Stimulated activated CD8-positive, alpha-beta memory T cell treated with anti-CD3 and anti-CD28 coated beads, Interleukin-7, amount 100 ng/mL, for 48 hours (primary cell): Measurements from ENCODE around the gene EIF2B1.
A peak's percentile ranks its signal among the peaks of the same experiment; 100 is the strongest.

ENCODE experiments used
- DNase-seq, 2 donors: peaks; one replicate each; pipeline ENCODE4 v3.0.0-alpha.2; 2020; ENCODE audit warnings: low read depth in 1 of 2; ENCODE audit errors: extremely low read depth in 1 of 2

Gene EIF2B1

DNA sequence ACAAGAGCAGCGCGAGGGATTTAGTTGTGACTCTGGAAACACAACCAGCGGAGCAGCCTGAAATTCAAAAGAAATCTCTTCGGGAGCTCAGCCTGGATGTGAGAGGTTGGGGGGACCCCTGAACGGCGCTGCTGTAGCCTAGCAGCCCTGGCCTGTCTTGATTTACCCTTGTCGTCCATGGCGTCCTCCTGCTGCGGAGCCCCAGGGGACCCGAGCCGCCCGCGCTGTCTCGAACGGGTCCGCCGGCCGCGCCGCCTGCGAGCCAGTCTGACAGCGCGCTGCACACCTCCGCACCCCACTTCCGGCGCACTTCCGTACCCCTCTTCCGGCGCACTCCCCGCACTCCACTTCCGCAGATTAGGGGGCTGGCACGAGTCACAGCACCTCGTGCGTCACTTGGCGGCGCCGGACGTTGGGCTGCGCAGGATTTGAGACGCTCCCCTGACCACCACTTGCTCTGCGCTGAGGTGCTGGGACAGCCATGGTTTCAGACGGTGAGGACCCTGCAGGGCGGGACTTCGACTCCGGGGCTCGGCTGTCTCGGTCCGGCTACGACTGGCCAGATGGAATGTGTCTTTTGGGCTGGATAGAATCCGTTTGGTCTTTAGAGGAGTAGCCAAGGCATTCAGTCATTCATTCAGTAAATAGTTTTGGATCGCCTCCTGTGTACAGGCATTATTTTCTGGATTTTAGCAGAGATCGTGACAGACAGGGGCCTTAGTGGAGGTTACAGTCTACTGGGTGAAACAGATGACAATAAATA is at the start of gene EIF2B1, which contains the start of gene GTF2H3:
EIF2B1 (minus strand) TSS at position 308 of the 763 bp plus-strand sequence; CDS start at position 179, 129 bp downstream.
GTF2H3 (plus strand) TSS at position 451 of the 763 bp plus-strand sequence; CDS start at position 482, 31 bp downstream.
- DNase-seq: peak; percentile 95 to 96

DNA sequence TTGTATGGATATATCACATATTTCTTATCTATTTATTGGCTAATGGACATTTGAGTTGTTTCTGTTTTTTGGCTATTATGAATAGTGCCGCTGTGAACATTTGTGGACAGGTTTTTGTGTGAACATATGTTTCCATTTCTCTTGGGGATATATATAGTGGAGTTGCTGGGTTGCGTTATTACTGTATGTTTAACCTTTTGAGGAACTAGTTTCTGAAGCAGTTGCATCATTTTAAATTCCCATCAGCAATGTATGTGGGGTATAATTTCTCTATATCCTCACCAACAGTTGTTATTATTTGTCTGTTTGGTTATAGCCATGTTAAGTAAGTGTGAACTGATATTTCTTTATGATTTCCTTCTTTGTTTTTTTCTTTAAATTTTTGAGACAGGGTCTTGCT is 48.1 kb upstream of the EIF2B1 start:
- no peak for DNase-seq

DNA sequence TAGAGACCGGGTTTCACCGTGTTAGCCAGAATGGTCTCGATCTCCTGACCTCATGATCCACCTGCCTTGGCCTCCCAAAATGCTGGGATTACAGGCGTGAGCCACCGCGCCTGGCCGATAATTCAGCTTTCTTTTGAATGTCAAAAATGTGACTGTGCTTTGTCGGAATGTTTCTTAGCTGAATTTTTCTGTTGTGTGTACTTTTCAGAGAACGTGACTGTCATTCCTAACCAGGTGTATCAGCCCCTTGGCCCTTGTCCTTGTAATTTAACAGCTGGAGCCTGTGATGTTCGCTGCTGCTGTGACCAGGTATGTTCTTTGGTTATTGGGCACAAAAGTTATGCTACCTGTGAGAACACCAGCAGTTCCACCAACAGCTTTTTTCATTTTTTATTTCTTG is 45.5 kb upstream of the EIF2B1 start:
- no peak for DNase-seq

DNA sequence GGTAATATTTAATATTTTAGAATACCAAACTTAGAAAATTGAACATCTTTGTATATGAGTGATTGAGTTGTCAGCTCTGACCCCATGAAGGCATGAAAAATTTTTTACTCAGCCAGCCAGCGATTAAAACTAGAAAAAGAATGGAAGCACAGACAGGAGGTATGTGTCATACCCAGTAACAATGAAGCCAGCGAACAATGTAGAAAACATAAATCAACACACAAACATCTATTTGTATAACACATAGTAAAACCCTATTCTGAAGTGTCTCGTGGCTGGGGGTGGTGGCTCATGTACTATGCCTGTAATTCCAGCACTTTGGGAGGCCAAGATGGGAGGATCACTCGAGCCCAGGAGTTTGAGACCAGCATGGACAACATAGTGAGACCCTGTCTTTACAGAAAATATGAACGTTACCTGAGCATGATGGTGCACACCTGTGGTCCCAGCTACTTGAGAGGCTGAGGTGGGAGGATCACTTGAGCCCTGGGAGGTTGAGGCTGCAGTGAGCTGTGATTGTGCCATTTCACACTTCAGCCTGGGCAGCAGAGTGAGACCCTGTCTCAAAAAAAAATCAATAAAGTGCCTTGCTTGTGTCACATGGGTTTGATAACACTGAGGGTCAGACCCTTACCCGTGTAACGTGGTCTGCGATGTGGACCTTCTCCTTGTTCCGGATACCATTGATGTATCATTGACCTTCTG is 43.3 kb upstream of the EIF2B1 start:
- no peak for DNase-seq

DNA sequence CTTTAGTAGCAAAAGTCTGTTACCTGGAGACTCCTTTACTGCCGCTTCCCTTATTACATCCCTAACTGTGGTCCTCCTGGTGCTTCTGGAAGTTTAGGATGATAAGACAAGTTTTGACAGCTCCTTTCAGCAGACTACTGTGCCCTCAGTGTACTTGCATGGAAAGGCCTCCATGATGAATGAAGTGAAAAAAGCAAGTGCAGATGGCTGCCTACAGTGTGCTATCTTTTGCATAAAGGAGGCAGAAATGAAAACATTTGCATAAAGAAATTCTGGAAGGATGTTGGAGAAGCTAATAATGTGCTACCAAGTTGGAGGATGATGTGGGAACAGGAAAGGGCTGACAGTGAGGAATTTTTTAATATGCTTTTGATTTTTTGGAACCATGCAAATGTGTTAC is 42.0 kb upstream of the EIF2B1 start:
- DNase-seq: no peak

DNA sequence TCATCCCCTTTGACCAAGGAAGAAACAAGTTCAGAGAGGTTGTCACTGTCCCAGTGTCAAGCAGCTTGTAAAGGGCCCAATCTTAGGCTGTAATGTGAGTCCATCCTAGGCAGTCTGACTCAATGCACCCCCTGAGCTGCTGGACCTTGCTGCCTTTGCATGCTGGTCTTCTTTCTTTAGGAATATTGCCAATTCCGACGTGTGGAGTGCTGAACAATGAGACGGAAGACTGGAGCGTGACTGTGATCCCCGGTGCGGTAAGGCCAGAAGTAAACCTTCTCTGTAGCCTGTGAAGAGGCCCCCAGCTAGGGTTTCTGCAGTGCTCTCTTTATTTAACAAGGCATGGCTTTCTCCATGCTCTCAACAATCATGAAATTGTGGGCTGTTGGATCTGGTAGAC is 38.4 kb upstream of the EIF2B1 start:
- no peak for DNase-seq

DNA sequence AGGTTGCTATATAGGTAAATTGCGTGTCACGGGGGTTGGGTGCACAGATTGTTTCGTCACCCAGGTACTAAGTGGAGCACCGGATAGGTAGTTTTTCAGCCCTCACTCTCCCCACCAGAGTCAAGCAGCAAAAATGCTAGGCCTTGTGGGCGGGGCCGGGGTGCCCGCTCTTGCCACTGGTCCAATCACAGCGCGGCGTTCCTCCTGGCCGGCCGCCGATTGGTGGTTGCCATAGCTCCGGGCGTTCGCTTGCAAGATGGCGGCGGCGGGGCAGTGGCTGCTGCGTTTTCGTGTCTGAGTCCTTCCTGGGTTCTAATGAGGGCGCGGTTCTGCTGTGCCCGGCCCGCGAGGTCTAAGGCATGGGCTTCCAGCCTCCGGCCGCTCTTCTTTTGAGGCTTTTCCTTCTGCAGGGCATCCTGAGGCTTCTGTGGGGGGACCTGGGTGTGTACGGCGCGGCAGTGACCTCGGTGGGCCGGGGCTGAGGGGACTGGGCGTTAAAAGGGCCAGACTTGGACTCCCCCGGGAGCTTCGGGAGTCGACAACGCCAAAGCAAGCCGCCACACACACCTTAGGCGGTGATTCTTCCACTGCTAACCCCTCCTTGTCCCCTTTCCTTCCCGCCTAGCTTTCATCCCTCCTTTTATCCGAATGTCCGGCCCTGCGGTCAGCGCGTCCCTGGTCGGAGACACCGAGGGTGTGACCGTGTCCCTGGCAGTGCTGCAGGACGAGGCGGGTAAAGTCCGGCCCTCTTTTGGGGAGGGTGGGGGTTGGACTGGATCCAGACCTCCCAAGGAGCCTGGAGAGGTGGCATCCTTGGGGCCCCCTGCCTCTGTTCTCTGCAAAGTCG is 37.6 kb upstream of the EIF2B1 start, which contains the start of gene TCTN2:
TCTN2 (plus strand) TSS at position 232 of the 847 bp plus-strand sequence; CDS start at position 360, 128 bp downstream.
- DNase-seq: peak; percentile 88 to 94

DNA sequence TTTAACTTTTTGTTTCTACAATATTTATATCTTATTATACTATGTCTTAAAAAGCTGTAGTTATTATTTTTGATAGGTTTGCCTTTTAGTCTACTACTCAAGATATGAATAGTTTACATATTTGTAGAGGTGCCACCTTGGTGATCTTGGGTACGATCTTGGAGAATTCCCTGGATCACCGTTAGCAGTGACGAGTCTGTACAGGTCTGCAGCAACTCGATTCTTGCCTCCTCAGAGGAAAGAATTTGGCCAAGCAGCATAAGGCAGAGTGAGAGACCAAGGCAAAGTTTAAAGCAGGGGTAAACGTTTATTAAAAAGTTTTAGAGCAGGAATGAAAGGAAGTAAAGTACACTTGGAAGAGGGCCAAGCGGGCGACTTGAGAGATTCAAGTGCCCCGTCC is 34.3 kb upstream of the EIF2B1 start:
- DNase-seq: no peak

DNA sequence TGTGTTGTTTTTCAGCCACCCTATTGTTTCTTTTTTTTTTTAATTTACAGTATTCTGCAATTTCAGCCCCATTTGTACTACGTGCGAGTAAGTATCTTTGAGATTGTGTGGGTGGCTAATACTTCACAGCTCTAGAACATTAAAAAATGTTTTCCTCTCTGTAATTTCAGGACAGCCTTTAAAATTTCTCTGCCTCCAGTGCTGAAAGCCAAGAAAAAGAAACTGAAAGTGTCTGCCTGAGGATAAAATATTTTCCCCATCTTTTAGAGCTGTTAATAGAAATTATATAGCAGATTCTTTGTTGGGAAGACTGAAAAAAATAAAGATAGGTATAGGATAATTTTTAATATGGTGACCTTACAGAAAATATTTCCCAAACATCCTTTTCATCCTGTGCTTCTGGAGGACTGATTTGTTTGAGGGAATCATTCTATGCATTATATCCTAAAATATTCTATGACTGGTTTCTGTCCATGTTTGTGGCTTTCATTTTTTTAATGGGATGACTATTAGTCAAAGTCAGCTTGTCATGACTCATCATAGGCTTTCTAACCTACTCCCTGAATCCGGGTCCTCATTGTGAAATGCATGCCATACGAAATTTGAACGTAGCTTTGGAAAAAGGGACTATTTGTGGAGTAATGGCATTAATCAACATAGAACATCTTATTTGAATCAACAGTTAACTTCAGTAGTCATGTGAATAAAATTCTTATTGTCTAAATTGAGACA is 26.7 kb upstream of the EIF2B1 start:
- no peak for DNase-seq

DNA sequence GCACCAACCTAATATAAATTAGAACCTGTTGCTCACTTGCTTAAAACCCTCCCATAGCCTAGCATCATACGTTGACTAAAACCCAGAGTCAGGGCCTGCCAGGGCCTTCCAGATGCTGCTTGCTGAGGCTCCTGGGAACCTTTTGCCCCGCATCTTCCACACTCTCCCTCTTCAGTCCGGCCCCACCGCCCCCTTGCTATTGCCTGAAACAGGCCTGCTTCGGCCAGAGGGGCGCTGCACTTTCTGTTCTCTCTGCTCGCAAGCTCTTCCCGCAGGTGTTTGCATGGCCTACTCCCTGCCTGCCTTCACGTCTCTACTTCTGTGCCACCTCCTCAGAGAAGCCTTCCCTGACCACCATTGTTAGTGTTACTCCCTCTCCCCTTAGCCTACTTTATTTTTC is 23.7 kb upstream of the EIF2B1 start:
- no peak for DNase-seq

DNA sequence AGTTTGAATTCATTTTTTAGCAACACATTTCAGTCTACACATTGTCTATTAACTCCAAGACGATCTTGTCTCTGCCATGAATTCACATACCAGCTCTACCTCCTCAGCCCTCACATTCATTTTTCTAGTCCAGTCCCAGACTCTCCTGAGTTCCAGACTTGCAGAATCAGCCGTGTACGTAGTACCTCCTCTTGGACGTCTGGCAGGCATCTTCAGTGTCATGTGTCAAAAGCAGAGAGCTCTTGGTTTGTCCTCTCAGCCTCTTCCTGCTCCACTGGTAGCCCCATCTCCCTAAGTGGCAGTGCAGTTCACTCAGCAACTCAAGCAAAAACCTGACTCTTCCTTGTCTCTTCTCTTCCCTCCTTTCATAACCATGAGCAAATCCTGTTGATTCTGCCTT is 22.9 kb upstream of the EIF2B1 start:
- DNase-seq: no peak

DNA sequence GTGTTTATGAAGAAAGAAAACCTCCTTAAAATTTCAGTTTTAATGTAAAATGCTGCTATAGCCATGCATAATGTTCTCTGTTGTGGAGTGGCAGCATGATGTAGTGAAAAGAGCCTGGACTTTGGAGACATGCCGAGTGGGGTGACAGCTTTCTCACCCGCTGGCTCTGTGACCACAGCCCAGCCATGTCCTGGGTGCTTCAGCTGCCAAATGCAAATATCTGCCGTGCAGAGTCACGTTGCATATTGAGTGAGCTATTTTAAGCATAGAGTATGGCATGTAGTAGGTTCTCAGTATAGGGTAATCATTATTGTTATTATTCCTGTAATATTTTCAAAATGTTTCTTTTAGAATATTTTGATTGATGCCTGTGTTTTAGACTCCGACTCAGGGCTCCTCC is 21.9 kb upstream of the EIF2B1 start:
- no peak for DNase-seq

DNA sequence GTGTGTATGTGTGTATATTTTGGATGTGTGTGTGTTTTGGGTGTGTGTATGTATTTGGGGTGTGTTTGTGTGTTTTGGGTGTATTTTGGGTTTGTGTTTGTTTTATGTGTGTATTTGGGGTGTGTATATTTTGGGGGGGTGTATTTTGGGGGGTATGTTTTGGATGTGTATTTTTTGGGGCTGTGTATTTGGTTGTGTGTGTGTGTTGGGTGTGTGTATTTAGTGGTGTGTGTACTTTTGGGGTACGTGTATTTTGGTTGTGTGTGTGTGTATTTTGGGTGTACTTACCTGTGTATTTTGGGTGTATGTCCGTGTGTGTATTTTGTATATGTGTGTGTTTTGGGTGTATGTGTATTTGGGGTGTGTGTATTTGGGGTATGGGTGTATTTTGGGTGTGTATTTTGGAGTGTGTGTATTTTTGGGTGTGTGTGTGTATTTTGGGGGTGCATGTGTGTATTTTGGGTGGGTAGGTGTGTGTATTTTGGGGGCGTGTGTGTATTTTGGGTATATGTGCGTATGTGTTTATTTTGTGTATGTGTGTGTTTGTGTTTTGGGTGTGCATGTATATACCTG is 20.7 kb upstream of the EIF2B1 start:
- DNase-seq: no peak

DNA sequence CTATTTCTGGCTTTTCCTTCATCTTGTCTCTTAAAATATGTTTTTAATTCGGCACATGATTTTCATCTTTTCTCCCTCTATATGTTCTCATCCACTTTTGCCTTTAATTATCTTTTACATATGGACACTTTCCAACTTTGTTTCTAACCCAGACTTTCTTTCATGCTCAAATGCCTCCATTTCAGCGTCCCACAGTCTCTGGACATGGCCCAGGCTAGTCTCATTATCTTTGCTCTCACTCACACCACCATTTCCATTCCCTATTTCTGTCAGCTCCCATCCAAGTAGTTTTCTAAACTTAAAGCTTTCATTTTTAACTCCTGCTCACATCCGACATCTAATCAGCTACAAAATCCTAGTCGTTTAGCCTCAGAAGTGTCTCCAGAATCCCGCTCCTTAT is 14.9 kb upstream of the EIF2B1 start:
- DNase-seq: no peak

DNA sequence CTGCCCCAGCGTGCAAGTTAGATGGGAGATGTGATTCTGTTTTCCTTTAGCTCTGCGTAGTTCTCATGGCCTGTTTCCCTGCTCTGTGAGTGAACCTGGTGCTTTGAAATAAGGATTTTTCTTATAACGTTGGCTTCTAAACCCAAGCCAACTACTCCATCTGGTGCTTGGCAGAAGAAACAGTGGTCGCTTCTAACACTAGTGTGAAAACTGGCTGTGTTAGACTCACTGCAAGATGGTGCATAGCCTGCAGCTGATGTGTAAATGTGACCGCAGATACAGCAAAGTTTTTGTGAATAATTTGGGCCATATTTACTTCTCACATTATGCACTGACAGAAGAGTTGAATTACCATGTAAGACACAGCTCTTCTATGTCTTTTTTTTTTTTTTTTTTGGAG is 12.4 kb upstream of the EIF2B1 start:
- DNase-seq: no peak

DNA sequence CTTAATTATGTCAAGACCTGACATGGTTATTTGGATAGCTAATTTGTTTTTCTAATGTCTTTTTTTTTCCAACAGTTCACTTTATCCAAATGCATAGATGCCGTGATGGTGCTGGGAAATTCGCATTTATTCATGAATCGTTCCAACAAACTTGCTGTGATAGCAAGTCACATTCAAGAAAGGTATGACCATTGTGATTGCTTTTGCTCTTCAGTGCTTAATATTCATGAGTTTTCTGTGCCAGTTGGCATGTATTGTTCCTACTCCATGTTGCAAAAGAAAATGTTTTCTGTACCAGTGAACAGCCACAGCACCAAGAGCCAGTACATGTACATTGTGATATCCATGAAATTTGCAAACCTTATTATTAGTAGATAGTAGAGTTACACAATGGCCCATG is 11.9 kb upstream of the EIF2B1 start:
- no peak for DNase-seq

DNA sequence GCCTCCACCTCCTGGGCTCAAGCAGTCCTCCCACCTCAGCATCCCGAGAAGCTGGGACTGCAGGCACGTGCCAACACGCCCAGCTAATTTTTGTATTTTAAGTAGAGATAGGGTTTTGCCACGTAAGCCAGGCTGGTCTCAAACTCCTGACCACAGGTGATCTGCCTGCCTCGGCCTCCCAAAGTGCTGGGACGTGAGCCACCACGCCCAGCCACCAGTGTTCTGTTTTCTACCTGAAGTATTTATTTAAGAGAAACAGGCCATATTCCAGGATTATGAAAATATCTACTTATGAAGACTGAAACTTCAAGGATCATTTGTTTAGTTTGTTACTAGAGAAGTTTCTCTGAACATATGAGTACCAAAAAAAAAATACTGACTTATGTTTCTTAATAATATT is 10.4 kb upstream of the EIF2B1 start:
- DNase-seq: no peak

DNA sequence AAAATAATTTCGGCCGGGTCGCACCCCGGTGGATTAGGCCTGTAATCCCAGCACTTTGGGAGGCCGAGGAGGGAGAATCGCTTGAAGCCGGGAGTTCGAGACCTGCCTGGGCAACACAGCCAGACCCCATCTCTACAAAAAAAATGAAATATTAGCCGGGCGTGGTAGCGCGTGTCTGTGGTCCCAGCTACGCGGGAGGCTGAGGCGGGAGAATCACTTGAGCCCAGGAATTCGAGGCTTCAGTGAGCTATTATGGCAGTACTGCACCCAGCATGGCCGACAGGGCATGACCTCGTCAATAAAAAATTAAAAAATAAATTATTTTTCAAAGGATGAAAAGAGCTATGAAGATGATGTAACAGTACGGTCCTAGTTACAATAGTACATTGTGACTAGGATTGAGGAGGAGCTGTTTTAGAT is 666 bp upstream of the EIF2B1 start:
- DNase-seq: no peak

DNA sequence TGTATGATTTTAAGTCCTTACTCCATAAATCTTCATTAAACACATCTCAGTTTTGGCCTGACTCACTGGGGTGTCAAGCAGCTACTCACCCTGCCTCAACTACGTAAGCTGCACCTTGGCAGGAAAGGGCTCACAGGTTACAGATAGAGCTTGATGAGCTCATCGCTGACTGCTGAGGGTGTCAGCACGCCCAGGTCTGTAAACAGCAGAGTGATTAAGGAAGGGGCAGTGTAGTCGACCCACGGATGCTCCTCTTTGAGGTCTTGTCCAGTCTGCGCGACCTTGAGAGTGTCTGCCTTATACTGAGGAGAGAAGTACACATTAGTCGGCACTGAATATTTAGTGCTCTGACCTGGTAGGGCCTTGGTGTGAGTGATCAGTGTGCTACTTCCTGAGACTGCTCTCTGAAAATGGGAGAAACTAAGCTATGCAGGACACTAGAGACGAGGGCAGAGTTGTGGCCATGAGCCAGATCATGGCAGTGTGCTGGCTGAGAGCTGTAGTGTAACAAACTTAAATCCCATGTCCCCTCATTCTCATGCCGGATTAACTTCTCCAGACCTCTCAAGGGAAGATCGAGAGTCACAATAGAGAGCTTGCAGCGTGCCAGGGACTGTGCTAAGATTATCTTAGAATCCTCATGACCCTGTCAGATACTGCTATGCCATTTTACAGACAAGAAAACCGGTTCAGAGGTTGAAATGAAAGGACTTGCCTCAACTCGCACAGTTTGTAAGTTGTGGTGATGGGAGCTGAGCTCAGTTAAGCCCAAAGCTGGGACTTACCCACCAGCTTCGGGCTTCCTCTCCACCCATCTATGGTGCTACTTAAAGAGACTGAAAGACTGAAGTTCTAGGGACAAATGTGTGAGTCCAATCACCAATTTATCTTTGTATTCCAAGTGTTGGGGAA is 11.6 kb downstream of the EIF2B1 start:
- peak in 1 of 2 donors; percentile 14 for DNase-seq
